Gastrocnemius medialis (tissue), 4 donors: ENCODE results near the gene C13orf46.

Experiments
- POLR2A ChIP-seq, 2 donors: fragments of 450-650 bp; IDR thresholded peaks; one replicate each; pipeline ENCODE4 v1.6.1; 2017; ENCODE audit warnings: antibody characterized with exemption in 2 of 2, mild to moderate bottlenecking in 2 of 2, moderate library complexity in 2 of 2
- TF ChIP-seq, protein P1 (sequence below), 5 experiments: fragments of 450-650 bp in 3 of 5; fragments of 200-600 bp in 2 of 5; sonication (generic) in 2 of 5; IDR thresholded peaks in 4 of 5; conservative IDR thresholded peaks in 1 of 5; 1 replicate in 4 of 5; 2 replicates in 1 of 5; pipeline ENCODE4 v1.5.1; 2016 to 2019; ENCODE audit warnings: antibody characterized with exemption in 5 of 5, mild to moderate bottlenecking in 3 of 5, moderate library complexity in 3 of 5

DNA sequence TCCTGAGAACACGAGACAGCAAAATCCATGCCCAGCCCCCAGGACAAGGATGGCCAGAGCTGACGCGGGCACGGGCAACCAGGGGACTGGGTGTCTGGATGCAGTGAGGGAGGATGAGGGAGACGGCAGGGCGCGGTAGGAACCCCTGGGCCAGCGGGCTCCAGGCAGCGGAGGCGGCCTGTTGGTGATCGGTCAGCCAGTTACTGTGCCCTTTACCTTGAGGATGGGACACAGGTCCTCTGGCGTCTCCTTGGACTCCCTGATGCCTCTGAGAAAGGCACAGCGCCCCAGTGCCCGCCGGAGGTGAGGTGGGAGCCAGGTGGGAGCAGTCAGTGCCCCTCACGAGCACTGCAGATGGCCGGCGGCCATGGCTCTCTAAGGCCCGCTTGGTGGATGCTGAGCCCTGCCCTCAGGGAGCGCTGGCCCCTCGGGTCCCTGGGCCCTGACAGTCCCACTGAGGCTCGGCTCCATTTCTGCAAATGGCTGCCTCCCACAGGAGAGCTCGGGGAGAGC lies 31.2 kb downstream of the C13orf46 start:
- TF ChIP-seq, protein P1, sequence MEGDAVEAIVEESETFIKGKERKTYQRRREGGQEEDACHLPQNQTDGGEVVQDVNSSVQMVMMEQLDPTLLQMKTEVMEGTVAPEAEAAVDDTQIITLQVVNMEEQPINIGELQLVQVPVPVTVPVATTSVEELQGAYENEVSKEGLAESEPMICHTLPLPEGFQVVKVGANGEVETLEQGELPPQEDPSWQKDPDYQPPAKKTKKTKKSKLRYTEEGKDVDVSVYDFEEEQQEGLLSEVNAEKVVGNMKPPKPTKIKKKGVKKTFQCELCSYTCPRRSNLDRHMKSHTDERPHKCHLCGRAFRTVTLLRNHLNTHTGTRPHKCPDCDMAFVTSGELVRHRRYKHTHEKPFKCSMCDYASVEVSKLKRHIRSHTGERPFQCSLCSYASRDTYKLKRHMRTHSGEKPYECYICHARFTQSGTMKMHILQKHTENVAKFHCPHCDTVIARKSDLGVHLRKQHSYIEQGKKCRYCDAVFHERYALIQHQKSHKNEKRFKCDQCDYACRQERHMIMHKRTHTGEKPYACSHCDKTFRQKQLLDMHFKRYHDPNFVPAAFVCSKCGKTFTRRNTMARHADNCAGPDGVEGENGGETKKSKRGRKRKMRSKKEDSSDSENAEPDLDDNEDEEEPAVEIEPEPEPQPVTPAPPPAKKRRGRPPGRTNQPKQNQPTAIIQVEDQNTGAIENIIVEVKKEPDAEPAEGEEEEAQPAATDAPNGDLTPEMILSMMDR (IDR thresholded peaks at IDR 0.05 in 4 of 5, conservative IDR thresholded peaks at IDR 0.05 in 1 of 5), result no peak
- no peak for TF ChIP-seq POLR2A (IDR thresholded peaks at IDR 0.05)
